ENCODE results near the gene ADAMTS9. TPM values are rescaled to one million over a fixed set of nuclear protein-coding genes. Genes with fewer than 3 reads are reported as not detected.
A peak's percentile ranks its signal among the peaks of the same experiment; 100 is the strongest.

ADAMTS9 gene
- total and polyA plus RNA-seq, 3 donors from 2014 or later: 5.1 to 8.1 (median 5.9) TPM

DNA sequence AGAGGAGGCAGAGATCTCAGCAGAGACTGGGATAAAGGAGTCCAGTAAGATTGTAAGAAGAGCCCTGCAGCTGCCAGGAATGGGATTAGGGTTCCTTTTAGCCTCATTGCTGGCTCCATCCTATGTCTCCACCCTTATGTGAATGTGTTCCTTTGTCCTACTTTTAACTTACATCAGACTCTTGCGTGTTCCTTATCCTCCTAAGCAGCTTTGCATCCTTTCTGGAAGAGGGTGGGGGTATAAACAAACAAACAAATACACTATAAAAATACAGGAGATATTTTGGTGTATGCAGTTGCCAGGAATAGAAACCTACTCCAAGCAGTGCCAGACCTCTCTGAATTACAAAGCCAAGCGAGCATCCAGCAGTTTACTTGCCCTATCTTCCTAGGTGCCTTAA is 194.7 kb downstream of the ADAMTS9 start:
- H3K4me1 ChIP-seq: no peaks in the 10 kb centered on the region
- no peaks in the 10 kb centered on the region for H3K27me3 ChIP-seq
- WGBS, 2 donors: 83 to 92% methylated on average over 2 of the region's 2 CpGs
- intact Hi-C loops (cut with DNase I; ENCODE audit: low total_unique reads): no loop called here
- no peak overlapping the region for H3K27ac ChIP-seq
- H3K9me3 ChIP-seq: no peaks in the 10 kb centered on the region
- no peak for DNase-seq
- TF ChIP-seq CTCF (IDR thresholded peaks at IDR 0.05): no peak
- no peak for TF ChIP-seq POLR2A (IDR thresholded peaks at IDR 0.05)
- H3K36me3 ChIP-seq (ENCODE audit: low read depth, missing control alignments): no peaks in the 10 kb centered on the region
- no peak overlapping the region for H3K4me3 ChIP-seq

DNA sequence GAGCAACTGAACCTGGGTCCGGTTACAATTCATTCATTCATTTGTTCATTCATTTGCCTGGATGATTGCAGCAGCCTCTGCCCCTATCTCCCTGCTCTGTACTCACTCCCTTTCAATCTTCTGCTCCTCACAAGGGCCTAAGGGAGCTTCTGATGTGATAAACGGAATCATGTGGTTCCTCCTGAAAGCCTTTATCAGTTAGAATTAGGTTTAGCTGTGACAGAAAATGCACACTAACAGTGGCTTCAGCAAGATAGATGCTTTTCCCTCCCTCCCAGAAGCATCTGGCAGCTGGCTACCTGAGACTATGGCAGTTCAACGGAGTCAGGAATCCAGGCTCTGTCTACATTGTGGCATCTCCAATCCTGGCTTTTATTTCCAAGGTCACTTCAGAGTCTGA is 196.0 kb downstream of the ADAMTS9 start:
- Histone ChIP-seq H3K27ac (no peak overlapping the region), H3K4me3 (no peak overlapping the region), H3K27me3 (no peaks in the 10 kb centered on the region), H3K4me1 (no peaks in the 10 kb centered on the region), H3K36me3 (ENCODE audit: low read depth, missing control alignments) (no peaks in the 10 kb centered on the region), H3K9me3 (no peaks in the 10 kb centered on the region)
- no peak for DNase-seq
- WGBS, 2 donors: 71 to 74% methylated on average over 3 of the region's 3 CpGs
- intact Hi-C loops (cut with DNase I; ENCODE audit: low total_unique reads): no loop called here
- TF ChIP-seq CTCF (IDR thresholded peaks at IDR 0.05) (no peak), POLR2A (IDR thresholded peaks at IDR 0.05) (no peak)

GRCh38 chr3:64490180-64490724 is 197.5 kb downstream of the ADAMTS9 start:
- no peak for DNase-seq
- H3K27ac ChIP-seq: no peak overlapping the region
- H3K36me3 ChIP-seq (ENCODE audit: low read depth, missing control alignments): no peaks in the 10 kb centered on the region
- no peaks in the 10 kb centered on the region for H3K27me3 ChIP-seq
- no peak overlapping the region for H3K4me3 ChIP-seq
- H3K4me1 ChIP-seq: no peaks in the 10 kb centered on the region
- no peaks in the 10 kb centered on the region for H3K9me3 ChIP-seq
- intact Hi-C loops (cut with DNase I; ENCODE audit: low total_unique reads): no loop called here
- WGBS, 2 donors: 72 to 76% methylated on average over 5 to 6 of the region's 6 CpGs
- TF ChIP-seq CTCF (IDR thresholded peaks at IDR 0.05) (no peak), POLR2A (IDR thresholded peaks at IDR 0.05) (no peak)

DNA sequence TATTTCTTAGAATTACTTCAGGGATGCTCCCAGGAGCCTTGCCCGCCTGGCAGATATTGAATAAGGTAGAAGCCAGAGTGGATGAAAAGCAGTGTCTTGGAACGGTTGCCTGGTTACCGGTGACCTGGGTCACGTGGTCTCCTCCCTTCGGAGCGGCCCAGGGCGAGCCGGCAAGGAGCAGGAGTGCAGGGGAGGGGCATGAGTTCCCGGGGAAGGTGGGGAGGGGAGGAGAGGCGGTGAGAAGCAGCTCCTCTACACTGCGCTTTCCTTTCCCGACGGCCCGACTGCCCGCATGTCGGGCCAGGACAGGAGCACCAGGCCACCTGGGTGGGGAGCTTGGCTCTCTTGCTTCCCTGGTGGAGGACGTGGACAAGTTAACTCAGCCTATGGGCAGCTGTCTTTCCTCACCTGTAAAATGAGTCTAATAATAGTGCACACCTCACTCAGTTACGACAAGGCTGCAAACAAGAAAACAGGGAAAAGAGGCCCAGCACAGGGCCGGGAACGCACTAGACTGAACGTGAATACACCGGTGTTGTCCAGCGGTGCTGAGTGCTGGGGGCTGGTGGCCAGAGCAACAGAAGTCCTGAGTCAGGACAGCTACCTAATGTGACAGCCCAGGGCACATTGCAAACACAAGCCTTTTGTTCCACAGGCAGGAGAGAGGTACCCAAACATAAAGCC is 198.3 kb downstream of the ADAMTS9 start:
- DNase-seq: peak; percentile 68
- Histone ChIP-seq H3K4me3 (peak overlapping the region in 1 of 2 donors; percentile 31), H3K27me3 (no peaks in the 10 kb centered on the region), H3K9me3 (no peaks in the 10 kb centered on the region), H3K4me1 (no peaks in the 10 kb centered on the region), H3K27ac (no peak overlapping the region), H3K36me3 (ENCODE audit: low read depth, missing control alignments) (no peaks in the 10 kb centered on the region)
- intact Hi-C loops (cut with DNase I; ENCODE audit: low total_unique reads): loop anchor here (10.0 kb wide), 1 partner anchor 455 kb away; no protein-coding TSS in a partner anchor
- no peak for TF ChIP-seq CTCF (IDR thresholded peaks at IDR 0.05)
- no peak for TF ChIP-seq POLR2A (IDR thresholded peaks at IDR 0.05)
- 19 to 30% methylated on average over 21 to 23 of the region's 23 CpGs for WGBS, 2 donors

DNA sequence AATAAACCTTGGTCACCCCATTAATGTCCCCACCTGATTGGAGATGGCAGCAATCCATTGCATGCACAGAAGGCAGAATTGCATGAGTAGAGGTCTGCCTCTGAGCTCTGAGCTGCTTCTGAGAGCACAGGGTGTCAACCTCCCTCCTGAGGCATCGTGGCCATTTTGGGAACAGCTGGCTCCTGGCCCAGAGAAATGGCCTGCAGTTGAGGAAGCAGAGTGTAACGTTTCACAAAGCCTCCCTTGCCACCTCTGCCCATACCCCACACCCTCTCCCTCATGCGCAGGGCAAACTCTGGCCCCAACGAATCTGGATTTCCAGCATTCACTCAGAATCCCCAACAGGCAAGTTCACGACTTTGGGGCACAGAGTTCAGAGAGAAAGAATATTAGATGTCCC is 198.9 kb downstream of the ADAMTS9 start:
- Histone ChIP-seq H3K4me3 (peak overlapping the region in 1 of 2 donors; percentile 31), H3K27ac (no peak overlapping the region), H3K9me3 (no peaks in the 10 kb centered on the region), H3K27me3 (no peaks in the 10 kb centered on the region), H3K4me1 (no peaks in the 10 kb centered on the region), H3K36me3 (ENCODE audit: low read depth, missing control alignments) (no peaks in the 10 kb centered on the region)
- WGBS, 2 donors: 23 to 33% methylated on average over 5 of the region's 5 CpGs
- TF ChIP-seq POLR2A (IDR thresholded peaks at IDR 0.05): no peak
- TF ChIP-seq CTCF (IDR thresholded peaks at IDR 0.05): no peak
- intact Hi-C loops (cut with DNase I; ENCODE audit: low total_unique reads): loop anchor here (10.0 kb wide), 1 partner anchor 454 kb away; no protein-coding TSS in a partner anchor
- no peak for DNase-seq

All from testis (tissue), 3 donors.